GM15510 (cell line): ENCODE data around the gene LPIN1.

Experiments
- POLR2A ChIP-seq: IDR thresholded peaks from 3 replicates; pipeline ENCODE4 v1.6.1; 2011; ENCODE audit warnings: borderline replicate concordance; ENCODE audit not compliant: insufficient read length; ENCODE audit errors: extremely low read depth

Gene LPIN1

DNA sequence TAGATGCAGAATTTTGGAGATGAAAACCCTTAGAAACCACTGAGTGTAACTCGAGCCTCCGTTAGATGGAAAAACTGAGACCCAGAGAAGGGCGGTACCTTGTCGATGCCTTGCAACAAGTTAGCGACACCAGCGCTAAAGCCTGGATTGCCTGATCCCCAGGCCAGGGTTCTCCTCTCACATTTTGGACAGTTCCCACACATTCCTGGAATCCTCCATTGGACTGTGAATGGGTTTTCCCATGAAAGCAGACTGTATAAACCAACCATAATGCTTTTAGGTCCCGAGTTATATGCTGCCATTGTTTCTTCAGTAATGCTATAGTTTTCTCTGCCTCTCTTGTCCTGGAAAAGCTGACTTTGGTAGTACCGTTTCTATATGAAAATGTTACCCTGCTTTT is 37.1 kb upstream of the LPIN1 start:
- TF ChIP-seq POLR2A, result no peak

DNA sequence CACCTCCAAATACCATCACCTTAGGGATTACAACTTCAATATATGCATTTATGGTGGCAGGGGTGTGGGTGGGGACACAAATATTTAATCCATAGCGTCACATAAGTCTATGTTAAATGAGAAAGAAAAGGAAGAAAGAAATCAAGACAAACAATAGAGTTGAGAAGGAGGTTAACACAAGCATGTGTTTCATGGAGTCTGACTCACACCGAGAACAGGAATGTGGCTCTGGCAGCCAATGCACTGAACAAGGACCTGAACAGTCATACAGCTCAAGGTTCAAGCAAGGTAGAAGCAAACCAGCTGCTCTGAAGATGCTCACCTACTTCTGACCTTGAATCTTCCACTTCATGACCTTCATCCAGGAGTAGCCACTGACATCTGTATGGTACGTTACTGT is 36.2 kb upstream of the LPIN1 start:
- no peak for TF ChIP-seq POLR2A

GRCh38 chr2:11710632-11711353 is 35.6 kb upstream of the LPIN1 start:
- no peak for TF ChIP-seq POLR2A

DNA sequence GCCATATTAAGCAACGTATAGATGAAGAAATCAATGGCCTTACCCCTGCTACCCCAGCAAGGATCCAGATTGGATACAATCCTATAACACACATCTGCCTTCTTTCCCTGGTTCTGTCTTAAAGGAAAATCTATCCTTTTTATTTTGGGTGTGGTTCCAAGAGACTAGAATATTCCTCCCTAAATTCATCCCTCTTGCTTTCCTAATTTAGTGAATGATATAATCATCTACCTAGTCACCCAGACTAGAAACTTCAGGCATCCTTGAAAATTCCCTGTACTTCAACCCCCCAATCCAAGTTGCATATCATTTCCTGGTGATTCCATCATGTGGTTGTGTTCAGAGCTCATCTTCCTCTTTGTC is 35.1 kb upstream of the LPIN1 start:
- no peak for TF ChIP-seq POLR2A

DNA sequence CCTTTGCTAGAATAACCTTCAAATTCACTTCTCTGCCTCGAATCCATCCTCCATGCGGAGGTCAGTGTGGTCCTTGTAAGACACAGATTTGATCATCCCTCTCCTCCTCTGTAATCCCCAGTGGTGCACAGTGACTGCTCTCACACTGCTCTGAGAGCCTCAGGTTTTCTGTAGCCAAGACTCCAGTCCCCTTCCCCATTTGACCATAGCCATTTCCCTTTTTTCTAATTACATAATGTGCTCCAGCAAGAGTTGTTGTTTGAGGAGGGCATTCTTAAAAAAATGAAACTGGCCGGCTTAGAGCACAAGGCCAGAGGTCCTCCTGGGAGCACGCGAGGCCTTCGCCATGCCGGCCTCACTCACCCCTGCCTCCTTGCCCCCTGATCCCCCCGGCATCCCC is 34.7 kb upstream of the LPIN1 start:
- TF ChIP-seq POLR2A, result no peak

DNA sequence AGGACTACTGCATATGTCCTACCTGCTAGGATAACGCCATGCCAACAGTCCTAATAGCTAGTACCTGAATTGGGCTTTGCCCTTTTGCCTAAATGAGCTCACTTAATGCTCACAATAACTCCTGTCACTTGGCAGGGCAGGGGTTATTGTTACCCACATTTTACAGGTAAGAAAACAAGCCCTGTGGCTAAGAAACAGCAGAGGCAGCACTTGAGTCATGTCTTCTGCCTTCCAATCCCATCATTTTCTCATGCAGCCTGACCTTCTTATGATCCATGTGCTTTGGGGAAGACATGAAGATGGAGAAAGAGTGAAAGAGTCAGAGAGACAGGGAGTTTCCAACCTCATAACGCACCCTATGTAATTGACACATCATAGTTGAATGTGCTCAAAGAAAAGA is 33.6 kb upstream of the LPIN1 start:
- TF ChIP-seq POLR2A, result no peak

DNA sequence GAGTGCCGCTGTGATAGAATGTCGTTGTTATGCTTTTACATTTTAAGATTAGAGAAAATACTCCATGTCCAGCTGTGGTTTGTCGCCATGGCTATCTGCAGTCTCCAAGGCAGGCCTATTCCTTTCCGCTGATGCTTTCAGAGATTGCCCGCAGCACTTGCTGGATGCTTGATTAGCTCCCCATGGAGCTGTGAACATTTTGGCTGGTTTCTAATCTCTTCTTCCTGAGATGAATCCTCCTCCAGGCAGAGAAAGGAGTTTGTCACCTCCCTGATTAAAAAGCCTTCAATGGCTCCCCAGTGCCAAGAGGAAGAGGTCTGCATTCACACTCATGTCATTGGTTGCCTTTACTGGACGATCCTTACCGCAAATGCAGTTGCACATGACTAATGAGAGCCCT is 32.6 kb upstream of the LPIN1 start:
- no peak for TF ChIP-seq POLR2A

GRCh38 chr2:11715987-11716652 is 30.3 kb upstream of the LPIN1 start:
- TF ChIP-seq POLR2A, result no peak

- TF ChIP-seq POLR2A, result no peak
Observed at GRCh38 chr2:11716689-11717321, 29.6 kb upstream of the LPIN1 start.

DNA sequence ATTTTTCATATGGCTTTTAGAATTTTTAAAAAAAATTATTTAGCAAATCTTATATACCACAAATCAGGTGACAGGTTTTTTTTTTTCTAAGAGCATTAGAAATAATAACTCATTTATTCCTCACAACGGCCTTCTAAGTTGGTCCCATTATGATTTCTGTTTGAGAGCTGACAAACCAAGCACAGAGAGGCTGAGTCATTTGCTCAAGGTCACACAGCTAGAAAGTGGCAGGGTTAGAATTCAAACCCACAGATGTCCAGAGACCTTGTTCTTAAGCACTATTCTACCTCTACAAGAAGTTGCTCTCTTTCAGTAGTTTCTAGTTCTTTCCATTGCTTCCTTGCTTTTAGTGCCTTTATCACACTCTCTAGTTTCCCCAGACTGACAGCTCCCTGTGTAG is 28.8 kb upstream of the LPIN1 start:
- TF ChIP-seq POLR2A, result no peak

- no peak for TF ChIP-seq POLR2A
Observed at GRCh38 chr2:11718606-11719005, 27.8 kb upstream of the LPIN1 start.

DNA sequence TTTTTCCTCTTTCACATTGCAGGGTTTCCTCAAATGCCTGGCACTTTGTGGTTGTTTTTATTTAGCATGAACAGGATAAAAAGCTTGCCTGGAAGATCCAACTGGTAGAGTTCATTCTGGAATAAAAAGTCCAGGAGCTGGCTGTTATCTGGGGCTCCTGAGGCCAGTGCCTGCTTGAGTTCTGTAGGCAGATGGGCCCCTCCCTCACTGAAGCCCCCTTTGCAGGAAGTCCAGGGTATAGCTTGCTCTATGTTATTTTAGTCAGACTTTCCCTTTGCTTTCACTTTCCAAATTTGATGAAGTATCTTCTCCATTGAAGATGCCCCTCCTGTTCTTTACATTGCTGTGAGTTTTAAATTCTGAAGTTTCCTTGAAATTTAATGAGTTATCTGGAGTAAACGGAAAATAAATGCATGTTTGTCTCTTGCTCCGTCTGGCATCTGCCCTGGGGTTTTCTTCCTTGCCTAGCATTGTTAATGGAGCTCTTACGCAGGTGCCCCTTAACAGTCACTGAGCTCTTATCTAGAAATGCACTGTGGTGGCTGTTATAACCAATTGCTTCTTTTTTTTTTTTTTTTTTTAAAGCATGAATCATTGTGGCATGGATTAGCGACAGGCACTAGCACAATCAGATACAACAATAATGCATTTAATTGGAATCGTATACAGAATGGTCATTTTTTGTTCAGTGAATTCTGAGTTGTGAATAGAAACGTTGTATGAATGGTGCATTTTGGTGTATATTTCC is 27.0 kb upstream of the LPIN1 start:
- no peak for TF ChIP-seq POLR2A

- no peak for TF ChIP-seq POLR2A
Observed at GRCh38 chr2:11720752-11721151, 25.7 kb upstream of the LPIN1 start.

DNA sequence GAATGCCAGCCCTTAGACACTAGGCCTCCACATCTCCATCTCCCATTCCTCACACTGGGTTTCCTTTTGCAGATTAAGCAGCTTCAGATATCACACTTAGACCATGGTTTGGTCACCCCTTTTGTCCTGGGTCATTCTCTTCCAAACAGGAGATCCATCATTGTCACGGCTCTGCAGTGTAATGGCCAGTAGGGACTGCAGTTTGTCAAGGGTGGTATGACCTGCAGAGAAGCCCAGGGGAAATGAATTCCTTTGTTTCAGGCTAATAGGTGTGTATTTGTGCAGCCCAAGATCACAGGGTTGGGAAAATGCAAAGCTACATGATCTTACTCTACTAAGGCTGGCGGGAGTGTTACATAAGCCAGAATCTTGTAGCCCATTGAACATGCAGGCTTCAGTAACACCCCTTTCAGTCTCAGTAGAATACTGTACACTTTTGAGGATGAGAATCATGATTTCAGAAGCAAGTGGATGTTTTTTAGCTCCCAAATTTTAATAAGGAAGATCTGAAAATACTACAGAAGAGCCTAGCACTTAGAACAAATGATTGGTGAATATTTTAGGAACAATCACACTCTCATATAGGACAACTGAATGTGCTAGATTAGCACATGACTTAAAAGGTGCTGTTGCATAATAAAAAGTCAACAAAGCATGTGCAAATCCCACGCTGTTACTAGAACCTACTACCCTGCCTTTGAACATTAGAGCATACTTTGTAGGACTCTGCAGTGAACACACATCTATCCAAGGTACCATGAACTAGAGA is 24.0 kb upstream of the LPIN1 start:
- TF ChIP-seq POLR2A, result no peak

GRCh38 chr2:11723061-11723371 is 23.4 kb upstream of the LPIN1 start:
- no peak for TF ChIP-seq POLR2A

GRCh38 chr2:11724151-11724550 is 22.3 kb upstream of the LPIN1 start:
- TF ChIP-seq POLR2A, result no peak

DNA sequence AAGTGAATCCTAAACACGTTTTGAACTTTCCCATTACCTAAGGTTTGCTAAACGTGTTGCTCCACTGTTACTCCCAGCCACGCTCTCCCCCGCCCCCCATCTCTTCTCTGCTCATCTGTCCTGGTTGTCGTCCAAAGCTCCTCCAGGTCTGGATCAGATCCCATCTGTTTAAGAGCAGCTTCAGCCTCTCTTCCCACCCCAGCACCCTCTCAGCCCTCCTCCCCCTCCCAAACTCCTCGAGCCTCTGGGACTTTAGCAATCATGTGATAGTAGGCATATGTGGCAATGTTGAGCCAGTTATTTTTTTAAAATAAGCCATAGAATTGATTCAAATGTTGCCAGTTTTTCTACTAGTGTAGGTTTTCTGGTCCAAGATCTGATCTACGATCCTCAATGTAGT is 20.0 kb upstream of the LPIN1 start:
- TF ChIP-seq POLR2A, result no peak
